ENCODE results near the gene PRRT3.

GRCh38 chr3:9942164-9942563 is 10.0 kb downstream of the PRRT3 start:
- no peak for TF ChIP-seq CTCF (IDR thresholded peaks at IDR 0.05)
- no peak for TF ChIP-seq POLR2A (IDR thresholded peaks at IDR 0.05)
